A549 treated with DMSO at 1 μM for 4 hours (cell line): ENCODE results near the gene CZIB. TPM values are rescaled to one million over a fixed set of nuclear protein-coding genes. Genes with fewer than 3 reads are reported as not detected.

Source experiments
- total RNA-seq: library from RNA; stranded (reverse); fragments of 200-300 nt; extraction: Qiagen RNA extraction; gene quantifications from 5 replicates; pipeline ENCODE4 v1.2.3, GENCODE V29; 2022; ENCODE audit warnings: low read depth

The CZIB gene
- total RNA-seq, result 29.3 to 32.1 TPM (median 30.5 TPM) in 5 replicates

GRCh38 chr1:53220171-53220961 lies at the start of gene CZIB:
CZIB (minus strand) TSS chr1:53220634; CDS start chr1:53220575, 59 bp downstream.

GRCh38 chr1:53238197-53239155 lies 18.0 kb upstream of the CZIB start, which contains the start of gene MAGOH:
MAGOH (minus strand) TSS chr1:53238518; CDS start chr1:53238448, 70 bp downstream.

GRCh38 chr1:53196485-53197290 lies 23.7 kb downstream of the CZIB start, which contains the start of gene CPT2:
CPT2 (plus strand) TSS chr1:53196824; CDS start chr1:53196944, 120 bp downstream.

Other genes starting within 250 kb of the CZIB start
- 0.09 TPM in 1 of 5 replicates, not detected in the others for gene PODN, start 158.4 kb downstream of the CZIB start, total RNA-seq
- gene SLC1A7, start 78.0 kb downstream of the CZIB start, total RNA-seq, result 0.04 TPM in 1 of 5 replicates, not detected in the others
- gene CPT2, start 23.8 kb downstream of the CZIB start, total RNA-seq, result 8.2 to 10.2 TPM (median 8.8 TPM) in 5 replicates
- 62.9 to 90.0 TPM (median 67.4 TPM) in 5 replicates for gene MAGOH, start 17.9 kb upstream of the CZIB start, total RNA-seq
- 43.8 to 54.8 TPM (median 52.5 TPM) in 5 replicates for gene LRP8, start 107.4 kb upstream of the CZIB start, total RNA-seq
- not detected in 5 replicates for gene DMRTB1, start 238.8 kb upstream of the CZIB start, total RNA-seq